HepG2 (cell line): ENCODE data around the gene MIER2. TPM values are rescaled to one million over a fixed set of nuclear protein-coding genes. Genes with fewer than 3 reads are reported as not detected.

ENCODE experiments used
- ATAC-seq: fragments of 200-7000 bp; cut with Tn5 transposase; 3 replicates; pipeline ENCODE4 v1.9.1; 2020; ENCODE audit warnings: mild to moderate bottlenecking, moderate library complexity
- BruUV-seq: library from RNA; stranded (reverse); fragments of 400-500 nt; replicated peaks from 2 replicates; lab custom pipeline; 2021; lab: Mats Ljungman, UMichigan
- CTCF ChIA-PET: fragments of 300-600 bp; formaldehyde crosslinking; extraction: SDS; loops from one replicate; lab custom pipeline; 2021; ENCODE audit warnings: low total read pairs, inconsistent platforms, low intra/inter-chr PET ratio; lab: Yijun Ruan, JAX
- POLR2A ChIA-PET: fragments of 350-600 bp; sonication (Branson Sonifier 250); formaldehyde crosslinking; loops from one replicate; lab custom pipeline; 2020; ENCODE audit warnings: antibody characterized with exemption, inconsistent platforms; lab: Yijun Ruan, JAX
- DNase-seq: peaks from one replicate; pipeline ENCODE4 v3.0.0-alpha.2; 2015; ENCODE audit warnings: low spot score
- FAIRE-seq: peaks from 3 replicates; lab custom pipeline; 2011; peaks lifted over from hg19 to GRCh38; lab: Jason Lieb, UNC
- H2AFZ ChIP-seq: one replicate; pipeline ENCODE4 v1.6.1; 2011; ENCODE audit warnings: low read length, inconsistent platforms
- H3K27ac ChIP-seq: fragments of 300-600 bp; 3 replicates; pipeline ENCODE4 v1.8.0; 2011; ENCODE audit warnings: mixed run types, mild to moderate bottlenecking, mixed read lengths, low read length, inconsistent platforms; ENCODE audit not compliant: insufficient read depth; ENCODE audit errors: extremely low read length
- H3K27me3 ChIP-seq, 2 experiments: fragments of 200-600 bp in 1 of 2; 2 replicates in 1 of 2; 3 replicates in 1 of 2; pipeline versions ENCODE4 v1.6.0 to v1.8.0; 2011; ENCODE audit warnings: low read length in 2 of 2, mild to moderate bottlenecking in 2 of 2, moderate library complexity in 2 of 2, inconsistent platforms in 1 of 2; ENCODE audit not compliant: insufficient read depth in 2 of 2, control insufficient read depth in 1 of 2
- H3K36me3 ChIP-seq, 2 experiments: fragments of 200-600 bp in 1 of 2; replicated peaks in 1 of 2; 2 replicates in 1 of 2; 3 replicates in 1 of 2; pipeline versions ENCODE4 v1.5.1 to v1.8.0; 2011; ENCODE audit warnings: low read length in 2 of 2, inconsistent platforms in 1 of 2; ENCODE audit not compliant: insufficient read depth in 2 of 2, control insufficient read depth in 1 of 2
- H3K4me1 ChIP-seq: 2 replicates; pipeline ENCODE4 v1.5.1; 2012; ENCODE audit warnings: low read length, inconsistent platforms; ENCODE audit not compliant: insufficient read depth
- H3K4me2 ChIP-seq: 2 replicates; pipeline ENCODE4 v1.6.0; 2011; ENCODE audit warnings: low read depth, low read length, inconsistent platforms
- H3K4me3 ChIP-seq, 3 experiments: fragments of 200-600 bp in 1 of 3; sonication (generic), shearing (Covaris generic) in 1 of 3; replicated peaks in 1 of 3; 2 replicates each; pipeline ENCODE4 v1.5.1; 2011 to 2016; ENCODE audit warnings: low read length in 3 of 3, inconsistent platforms in 2 of 3, low read depth in 2 of 3, mild to moderate bottlenecking in 2 of 3, control low read depth in 1 of 3, mixed read lengths in 1 of 3; ENCODE audit not compliant: insufficient read depth in 1 of 3
- H3K79me2 ChIP-seq: one replicate; pipeline ENCODE4 v1.6.1; 2011; ENCODE audit warnings: low read length, inconsistent platforms; ENCODE audit not compliant: insufficient read depth
- H3K9ac ChIP-seq: 2 replicates; pipeline ENCODE4 v1.6.0; 2011; ENCODE audit warnings: mild to moderate bottlenecking, low read depth, low read length, inconsistent platforms; ENCODE audit not compliant: insufficient read depth
- H3K9me3 ChIP-seq: 2 replicates; pipeline ENCODE4 v1.5.1; 2012; ENCODE audit warnings: mild to moderate bottlenecking, low read length
- H4K20me1 ChIP-seq: 2 replicates; pipeline ENCODE4 v1.6.0; 2011; ENCODE audit warnings: inconsistent platforms, mild to moderate bottlenecking, low read length, moderate library complexity; ENCODE audit not compliant: insufficient read depth
- ATF7 ChIP-seq, 2 experiments: fragments of 450-650 bp in 1 of 2; sonication (generic) in 1 of 2; formaldehyde crosslinking in 1 of 2; IDR thresholded peaks; 2 replicates each; pipeline versions ENCODE4 v1.4.0 to v1.6.1; 2016 to 2020; ENCODE audit warnings: antibody characterized with exemption in 1 of 2, mild to moderate bottlenecking in 1 of 2, missing genetic modification reagents in 1 of 2
- KLF13 ChIP-seq: sonication (generic); formaldehyde crosslinking; IDR thresholded peaks from 2 replicates; pipeline ENCODE4 v1.4.0; 2020; ENCODE audit warnings: mild to moderate bottlenecking, missing genetic modification reagents
- ZBTB7A ChIP-seq: sonication (generic); formaldehyde crosslinking; IDR thresholded peaks from 2 replicates; pipeline ENCODE4 v1.8.0; 2022; ENCODE audit warnings: mild to moderate bottlenecking, missing genetic modification reagents
- ZHX2 ChIP-seq, 2 experiments: sonication (generic) in 1 of 2; formaldehyde crosslinking in 1 of 2; IDR thresholded peaks; 2 replicates each; pipeline versions ENCODE4 v1.6.1 to v1.9.0; 2014 to 2022; ENCODE audit warnings: antibody characterized with exemption in 1 of 2, borderline replicate concordance in 1 of 2, inconsistent platforms in 1 of 2, low read depth in 1 of 2, missing genetic modification reagents in 1 of 2
- ZNF256 ChIP-seq: sonication (generic); formaldehyde crosslinking; conservative IDR thresholded peaks from 2 replicates; pipeline ENCODE4 v1.4.0; 2020; ENCODE audit warnings: missing genetic modification reagents
- ZNF709 ChIP-seq: sonication (generic); formaldehyde crosslinking; IDR thresholded peaks from 2 replicates; pipeline ENCODE4 v1.5.0; 2020; ENCODE audit warnings: mild to moderate bottlenecking, missing genetic modification reagents
- WGBS: methylation state at CpG from one replicate; pipeline ENCODE4 v1.1.6; 2017; ENCODE audit warnings: low lambda C conversion rate; 5-methylcytosine and 5-hydroxymethylcytosine counted together
- in situ Hi-C: cut with HindIII; loops from 2 replicates; pipeline ENCODE4 v1.10.0; 2017; ENCODE audit warnings: low pct_unique_long_range_greater_than_20kb; ENCODE audit not compliant: extremely low pct_ligation_motif_present
- intact Hi-C: fragments of 100-400 bp; cut with micrococcal nuclease; formaldehyde crosslinking; loops from one replicate; pipeline ENCODE4 v1.10.0; 2022; ENCODE audit not compliant: unreplicated experiment
- polyA plus RNA-seq, 8 experiments: library from polyadenylated mRNA; depleted of rRNA in 3 of 8; stranded (reverse) in 7 of 8; unstranded in 1 of 8; fragments of >200 nt; fragmentation: Illumina TruSeq in 4 of 8; extraction: Trizol in 4 of 8; gene quantifications; 2 replicates each; pipeline versions ENCODE4 v1.2.1 to v1.2.3, GENCODE V29; 2011 to 2016; ENCODE audit warnings: low read depth in 4 of 8, missing spikeins in 1 of 8, mixed read lengths in 1 of 8; ENCODE audit not compliant: insufficient read depth in 1 of 8
- total RNA-seq, 5 experiments: library from RNA; depleted of rRNA; stranded (reverse); fragments of >200 nt; fragmentation: Illumina TruSeq; extraction: Trizol; gene quantifications; 2 replicates each; pipeline ENCODE4 v1.2.3, GENCODE V29; 2016; ENCODE audit warnings: low read depth in 1 of 5

Gene MIER2
- total and polyA plus RNA-seq, 2 of the 13 experiments (the other 11 are each of a cell fraction or from before 2014, with no cell fraction given): 9.6 to 25.7 TPM

DNA sequence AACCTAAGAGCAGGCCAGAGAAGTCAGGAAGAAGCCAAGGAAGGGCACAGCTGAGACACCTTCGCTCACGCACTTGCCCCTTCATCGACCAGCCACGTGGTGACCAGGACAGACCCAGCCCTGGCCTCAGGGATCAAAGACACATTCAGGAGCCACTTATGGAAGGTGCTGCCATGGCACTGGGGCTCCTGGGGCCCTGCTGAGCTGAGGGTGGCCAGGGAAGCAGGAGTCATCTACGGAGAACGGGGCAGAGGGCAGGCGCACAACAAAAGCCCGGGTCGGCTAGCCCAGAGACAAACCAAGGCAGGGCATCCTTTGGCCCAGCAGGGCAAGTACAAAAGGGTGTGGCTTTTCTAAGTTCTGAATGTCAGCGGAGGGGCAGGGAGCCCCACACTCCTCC, 55.7 kb downstream of the MIER2 start:
- in situ Hi-C loops: no loop called here
- Histone ChIP-seq H3K27me3 (peaks cover 2 to 26% of the 10 kb centered on the region in 2 experiments; a peak in 4 of 5 replicates), H3K79me2 (no peaks in the 10 kb centered on the region), H4K20me1 (0 out of 2 replicates have a peak, but pooled peaks cover 2% of the 10 kb centered on the region), H3K4me2 (no peak overlapping the region), H3K9ac (no peak overlapping the region), H3K36me3 (no peaks in the 10 kb centered on the region), H3K27ac (no peak overlapping the region)
- FAIRE-seq (no peak), ATAC-seq (no peak)
- no TSS peak for BruUV-seq
- TF ChIP-seq ZBTB7A (CRISPR knock-in tag) (no peak), ZHX2 (IDR thresholded peaks at IDR 0.05; ENCODE audit: low read depth) (no peak), ZHX2 (CRISPR knock-in tag; IDR thresholded peaks at IDR 0.05; ENCODE audit: borderline replicate concordance) (no peak), ZNF256 (CRISPR knock-in tag) (no peak), ATF7 (IDR thresholded peaks at IDR 0.05) (no peak), ATF7 (CRISPR knock-in tag; IDR thresholded peaks at IDR 0.05) (no peak), ZNF709 (CRISPR knock-in tag) (no peak), KLF13 (CRISPR knock-in tag) (no peak)
- TF ChIP-seq, all 625 proteins: peak for 0
- peaks cover 17% of the 10 kb centered on the region for H3K4me1 ChIP-seq
- ChIA-PET CTCF (no interaction called here), POLR2A (no interaction called here)
- no peak overlapping the region for H2AFZ ChIP-seq
- intact Hi-C loops: no loop called here
- H3K9me3 ChIP-seq: no peaks in the 10 kb centered on the region
- no peak for DNase-seq
- 52% methylated on average over 8 of the region's 10 CpGs for WGBS
- H3K4me3 ChIP-seq: no peak overlapping the region
